H9 (cell line): ENCODE measurements around the gene AP3S2. TPM values are rescaled to one million over a fixed set of nuclear protein-coding genes. Genes with fewer than 3 reads are reported as not detected.

Experiments
- DNase-seq: peaks from one replicate; pipeline ENCODE4 v3.0.0-alpha.2; 2017
- H2AFZ ChIP-seq: one replicate; pipeline ENCODE4 v1.6.1; 2013; ENCODE audit warnings: mild to moderate bottlenecking, low read length, control low read depth, moderate library complexity
- H2AK5ac ChIP-seq: 2 replicates; pipeline ENCODE4 v1.6.1; 2013; ENCODE audit warnings: low read length, control low read depth, mixed read lengths; ENCODE audit not compliant: insufficient read length
- H2BK120ac ChIP-seq: one replicate; pipeline ENCODE4 v1.6.1; 2013; ENCODE audit warnings: low read depth, mild to moderate bottlenecking, low read length, control low read depth, inconsistent platforms; ENCODE audit not compliant: poor library complexity, severe bottlenecking
- H2BK12ac ChIP-seq: 2 replicates; pipeline ENCODE4 v1.6.1; 2013; ENCODE audit warnings: low read length, control low read depth, mixed read lengths, low read depth; ENCODE audit not compliant: insufficient read length
- H2BK15ac ChIP-seq: 2 replicates; pipeline ENCODE4 v1.6.1; 2013; ENCODE audit warnings: low read depth, low read length, control low read depth
- H2BK20ac ChIP-seq: one replicate; pipeline ENCODE4 v1.6.1; 2013; ENCODE audit warnings: low read depth, mild to moderate bottlenecking, low read length, control low read depth, inconsistent platforms; ENCODE audit not compliant: poor library complexity, severe bottlenecking
- H2BK5ac ChIP-seq: 2 replicates; pipeline ENCODE4 v1.6.1; 2013; ENCODE audit warnings: low read length, control low read depth, mixed read lengths; ENCODE audit not compliant: insufficient read length
- H3K14ac ChIP-seq: 2 replicates; pipeline ENCODE4 v1.6.1; 2013; ENCODE audit warnings: low read length, control low read depth; ENCODE audit not compliant: insufficient read depth
- H3K18ac ChIP-seq: 2 replicates; pipeline ENCODE4 v1.6.1; 2013; ENCODE audit warnings: low read depth, mild to moderate bottlenecking, mixed read lengths, low read length, control low read depth; ENCODE audit not compliant: insufficient read length
- H3K23ac ChIP-seq: 2 replicates; pipeline ENCODE4 v1.6.1; 2013; ENCODE audit warnings: low read length, control low read depth, mixed read lengths, low read depth; ENCODE audit not compliant: insufficient read length
- H3K23me2 ChIP-seq: 2 replicates; pipeline ENCODE4 v1.6.1; 2013; ENCODE audit warnings: low read depth, mild to moderate bottlenecking, mixed read lengths, low read length, control low read depth; ENCODE audit not compliant: insufficient read length, poor library complexity, severe bottlenecking
- H3K27ac ChIP-seq: 2 replicates; pipeline ENCODE4 v1.5.1; 2013; ENCODE audit warnings: low read length, control low read depth, mixed read lengths, low read depth; ENCODE audit not compliant: insufficient read length
- H3K27me3 ChIP-seq: 2 replicates; pipeline ENCODE4 v1.6.1; 2013; ENCODE audit warnings: low read length, control low read depth, inconsistent platforms; ENCODE audit not compliant: insufficient read depth
- H3K4ac ChIP-seq: 2 replicates; pipeline ENCODE4 v1.6.1; 2013; ENCODE audit warnings: low read depth, mild to moderate bottlenecking, control low read depth, inconsistent platforms, low read length, moderate library complexity
- H3K4me1 ChIP-seq: 2 replicates; pipeline ENCODE4 v1.6.1; 2013; ENCODE audit warnings: low read length, control low read depth, inconsistent platforms; ENCODE audit not compliant: insufficient read depth
- H3K4me2 ChIP-seq: 2 replicates; pipeline ENCODE4 v1.6.1; 2013; ENCODE audit warnings: low read length, control low read depth, mixed read lengths; ENCODE audit not compliant: insufficient read length, insufficient read depth
- H3K56ac ChIP-seq: 2 replicates; pipeline ENCODE4 v1.6.1; 2013; ENCODE audit warnings: low read depth, mild to moderate bottlenecking, mixed read lengths, low read length, control low read depth; ENCODE audit not compliant: insufficient read length
- H3K79me1 ChIP-seq: 2 replicates; pipeline ENCODE4 v1.6.1; 2013; ENCODE audit warnings: low read depth, mild to moderate bottlenecking, moderate library complexity, low read length, control low read depth, inconsistent platforms; ENCODE audit not compliant: insufficient read depth, poor library complexity, severe bottlenecking
- H3K79me2 ChIP-seq: 2 replicates; pipeline ENCODE4 v1.6.1; 2013; ENCODE audit warnings: low read length, control low read depth, inconsistent platforms; ENCODE audit not compliant: insufficient read depth
- H3K9ac ChIP-seq: 2 replicates; pipeline ENCODE4 v1.6.1; 2013; ENCODE audit warnings: low read length, control low read depth, mixed read lengths; ENCODE audit not compliant: insufficient read length; ENCODE audit errors: extremely low read depth
- H3K9me3 ChIP-seq: one replicate; pipeline ENCODE4 v1.6.1; 2013; ENCODE audit warnings: low read depth, low read length, inconsistent platforms; ENCODE audit not compliant: control insufficient read depth
- H3T11ph ChIP-seq: one replicate; pipeline ENCODE4 v1.6.1; 2013; ENCODE audit warnings: mild to moderate bottlenecking, low read length, control low read depth, inconsistent platforms
- H4K20me1 ChIP-seq: one replicate; pipeline ENCODE4 v1.6.1; 2013; ENCODE audit not compliant: control insufficient read depth, insufficient read length, insufficient read depth
- H4K5ac ChIP-seq: 2 replicates; pipeline ENCODE4 v1.6.1; 2013; ENCODE audit warnings: low read depth, mild to moderate bottlenecking, mixed read lengths, low read length, control low read depth; ENCODE audit not compliant: insufficient read length
- H4K8ac ChIP-seq: replicated peaks from 2 replicates; pipeline ENCODE4 v1.6.1; 2013; ENCODE audit warnings: low read length, control low read depth, mixed read lengths, low read depth; ENCODE audit not compliant: insufficient read length
- H4K91ac ChIP-seq: 2 replicates; pipeline ENCODE4 v1.6.1; 2013; ENCODE audit warnings: low read depth, mild to moderate bottlenecking, moderate library complexity, mixed read lengths, low read length, control low read depth; ENCODE audit not compliant: insufficient read length
- H3K27ac Mint-ChIP-seq, 3 experiments: 2 replicates in 2 of 3; 3 replicates in 1 of 3; pipeline ENCODE4 v1.8.0; 2020 to 2021; ENCODE audit warnings: mixed read lengths in 3 of 3, mild to moderate bottlenecking in 1 of 3, moderate library complexity in 1 of 3
- H3K27me3 Mint-ChIP-seq: 2 replicates; pipeline ENCODE4 v1.8.0; 2021; ENCODE audit warnings: low read depth, mild to moderate bottlenecking, moderate library complexity, mixed read lengths
- H3K36me3 Mint-ChIP-seq, 3 experiments: 2 replicates in 2 of 3; 3 replicates in 1 of 3; pipeline ENCODE4 v1.8.0; 2020 to 2021; ENCODE audit warnings: low read depth in 3 of 3, mixed read lengths in 3 of 3; ENCODE audit not compliant: insufficient read depth in 1 of 3
- H3K4me1 Mint-ChIP-seq, 2 experiments: 2 replicates each; pipeline ENCODE4 v1.8.0; 2020; ENCODE audit warnings: mixed read lengths in 2 of 2
- H3K4me3 Mint-ChIP-seq, 2 experiments: 2 replicates in 1 of 2; 3 replicates in 1 of 2; pipeline ENCODE4 v1.8.0; 2020 to 2021; ENCODE audit warnings: mild to moderate bottlenecking in 2 of 2, mixed read lengths in 2 of 2, moderate library complexity in 1 of 2
- H3K9me3 Mint-ChIP-seq, 2 experiments: 2 replicates in 1 of 2; 3 replicates in 1 of 2; pipeline ENCODE4 v1.8.0; 2020; ENCODE audit warnings: mild to moderate bottlenecking in 2 of 2, mixed read lengths in 2 of 2, moderate library complexity in 1 of 2
- CTCF ChIP-seq: fragments of 200-600 bp; sonication (generic); conservative IDR thresholded peaks from 3 replicates; pipeline ENCODE4 v1.8.0; 2021; ENCODE audit warnings: antibody characterized with exemption, mild to moderate bottlenecking
- WGBS: extraction: QIAGEN DNeasy Blood & Tissue Kit; methylation state at CpG from one replicate; pipeline ENCODE4 v1.1.7; 2013; ENCODE audit warnings: missing lambda C conversion rate, low lambda C conversion rate, mixed read lengths; ENCODE audit not compliant: insufficient read length; ENCODE audit errors: extremely low coverage; 5-methylcytosine and 5-hydroxymethylcytosine counted together
- total RNA-seq: library from RNA; stranded (reverse); gene quantifications from 2 replicates; pipeline ENCODE4 v1.2.1, GENCODE V29; 2021

Gene AP3S2
- total RNA-seq, 1 experiment from 2014 or later = 33.9 TPM

- H3K4me2 ChIP-seq = no peak overlapping the region
- Mint-ChIP-seq H3K27me3 (no peaks in the 10 kb centered on the region; the same call in 1 of the 2 replicates), H3K9me3 (peaks cover 6 to 7% of the 10 kb centered on the region in 2 experiments), H3K27ac (no peak overlapping the region), H3K4me3 (no peak overlapping the region), H3K4me1 (no peaks in the 10 kb centered on the region; a peak in 1 of 4 replicates), H3K36me3 (peaks cover 18 to 43% (median 36%) of the 10 kb centered on the region in 3 experiments)
- no peak overlapping the region for H3K14ac ChIP-seq
- H3K23ac ChIP-seq = no peak overlapping the region
- H2BK120ac ChIP-seq = no peak overlapping the region
- no peak overlapping the region for H4K91ac ChIP-seq
- H2AK5ac ChIP-seq = no peak overlapping the region
- no peaks in the 10 kb centered on the region for H3K27me3 ChIP-seq
- no peak overlapping the region for H3K56ac ChIP-seq
- no peak overlapping the region for H3T11ph ChIP-seq
- no peak overlapping the region for H4K5ac ChIP-seq
- no peak overlapping the region for H2BK12ac ChIP-seq
- H3K27ac ChIP-seq = no peak overlapping the region
- H3K4me1 ChIP-seq = no peaks in the 10 kb centered on the region
- H2BK15ac ChIP-seq = no peak overlapping the region
- no peak overlapping the region for H4K8ac ChIP-seq
- no peaks in the 10 kb centered on the region for H3K79me2 ChIP-seq
- H3K4ac ChIP-seq = no peak overlapping the region
- no peak for TF ChIP-seq CTCF
- no peaks in the 10 kb centered on the region for H3K9me3 ChIP-seq
- H2BK20ac ChIP-seq = no peak overlapping the region
- no peak for DNase-seq
- H2AFZ ChIP-seq = no peak overlapping the region
- WGBS = no CpG with 5 or more reads among the region's 4 CpGs
- H3K79me1 ChIP-seq = no peaks in the 10 kb centered on the region
- no peak overlapping the region for H2BK5ac ChIP-seq
- H3K9ac ChIP-seq = no peak overlapping the region
- no peaks in the 10 kb centered on the region for H4K20me1 ChIP-seq
- no peak overlapping the region for H3K18ac ChIP-seq
- no peaks in the 10 kb centered on the region for H3K23me2 ChIP-seq
Observed at GRCh38 chr15:89870688-89871288, 23.0 kb downstream of the AP3S2 start.
